Measurements from ENCODE around the gene KHK. TPM values are rescaled to one million over a fixed set of nuclear protein-coding genes. Genes with fewer than 3 reads are reported as not detected.

Gene KHK
- total and polyA plus RNA-seq, 3 experiments from 2014 or later = 6.5 to 17.8 (median 14.5) TPM

- ChIA-PET CTCF (no interaction called here), POLR2A (interaction anchor here (0.7 kb wide), 1 partner anchor 63 kb away, joined by 4 read pairs; no protein-coding TSS in a partner anchor)
- H3K9me3 ChIP-seq (ENCODE audit: low read length) = no peaks in the 10 kb centered on the region
- Mint-ChIP-seq H3K9me3 (peaks cover 0 to 4% (median 4%) of the 10 kb centered on the region in 5 donors), H3K27me3 (peaks cover 10 to 17% of the 10 kb centered on the region in 2 donors), H3K36me3 (peaks cover 0 to 5% (median 0%) of the 10 kb centered on the region in 3 donors), H3K4me1 (no peaks in the 10 kb centered on the region), H3K4me3 (no peak overlapping the region), H3K27ac (no peak overlapping the region)
- H3K4me1 ChIP-seq (ENCODE audit: insufficient read depth, low read length) = no peaks in the 10 kb centered on the region
- H3K27ac ChIP-seq (ENCODE audit: low read depth, low read length) = no peak overlapping the region
- no peaks in the 10 kb centered on the region for H3K27me3 ChIP-seq (ENCODE audit: insufficient read depth, low read length, poor library complexity, severe bottlenecking)
- no peak for DNase-seq
- H3K36me3 ChIP-seq (ENCODE audit: insufficient read depth, low read length) = no peaks in the 10 kb centered on the region
- H3K4me3 ChIP-seq (ENCODE audit: low read length) = no peak overlapping the region
Observed at GRCh38 chr2:27145682-27146081, 59.1 kb downstream of the KHK start.

DNA sequence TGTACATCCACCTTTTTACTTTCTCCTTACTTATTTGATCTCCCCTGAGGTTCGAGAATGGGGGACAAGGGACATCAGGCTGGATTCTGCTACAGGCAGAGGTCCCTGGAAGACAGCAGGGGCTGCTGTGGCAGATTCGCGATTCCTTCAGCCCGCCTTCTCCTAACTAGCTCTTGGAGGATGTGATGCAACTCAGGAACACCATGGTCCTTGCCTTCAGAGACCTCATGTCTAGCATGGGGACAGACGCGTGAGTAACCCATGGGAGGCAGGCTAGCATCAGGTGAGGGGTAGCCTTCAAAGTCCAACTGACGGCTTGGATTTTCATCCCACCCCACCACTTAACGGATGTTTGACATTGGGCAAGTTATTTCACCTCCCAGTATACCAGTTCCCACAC lies 61.4 kb downstream of the KHK start:
- H3K36me3 Mint-ChIP-seq = peaks cover 0 to 3% (median 0%) of the 10 kb centered on the region in 3 donors
- H3K4me1 Mint-ChIP-seq = no peaks in the 10 kb centered on the region
- no peak for DNase-seq
- no peaks in the 10 kb centered on the region for H3K9me3 ChIP-seq (ENCODE audit: low read length)
- peak overlapping the region in 1 of 8 donors; percentile 33 for H3K27ac Mint-ChIP-seq
- H3K4me1 ChIP-seq (ENCODE audit: insufficient read depth, low read length) = no peaks in the 10 kb centered on the region
- no peak overlapping the region for H3K27ac ChIP-seq (ENCODE audit: low read depth, low read length)
- no peak overlapping the region for H3K4me3 Mint-ChIP-seq
- CTCF ChIA-PET = no interaction called here
- POLR2A ChIA-PET = no interaction called here
- no peak overlapping the region for H3K4me3 ChIP-seq (ENCODE audit: low read length)
- no peaks in the 10 kb centered on the region for H3K27me3 ChIP-seq (ENCODE audit: insufficient read depth, low read length, poor library complexity, severe bottlenecking)
- no peaks in the 10 kb centered on the region for H3K36me3 ChIP-seq (ENCODE audit: insufficient read depth, low read length)
- peaks cover 0 to 4% (median 3%) of the 10 kb centered on the region in 5 donors for H3K9me3 Mint-ChIP-seq
- H3K27me3 Mint-ChIP-seq = peaks cover 10 to 21% of the 10 kb centered on the region in 2 donors

- peak within 1 kb of the TSS in 2 of 8 donors; percentile 4 to 33 for H3K27ac Mint-ChIP-seq
- no peaks in the 10 kb centered on the region for H3K4me1 Mint-ChIP-seq
- Histone ChIP-seq H3K4me1 (ENCODE audit: insufficient read depth, low read length) (no peaks in the 10 kb centered on the region), H3K4me3 (ENCODE audit: low read length) (no peak within 1 kb of the TSS), H3K36me3 (ENCODE audit: insufficient read depth, low read length) (no peaks in the 10 kb centered on the region), H3K27ac (ENCODE audit: low read depth, low read length) (no peak within 1 kb of the TSS), H3K9me3 (ENCODE audit: low read length) (no peaks in the 10 kb centered on the region), H3K27me3 (ENCODE audit: insufficient read depth, low read length, poor library complexity, severe bottlenecking) (no peaks in the 10 kb centered on the region)
- H3K4me3 Mint-ChIP-seq = no peak within 1 kb of the TSS
- H3K36me3 Mint-ChIP-seq = no peaks in the 10 kb centered on the region
- H3K27me3 Mint-ChIP-seq = peaks cover 9 to 25% of the 10 kb centered on the region in 2 donors
- ChIA-PET POLR2A (no interaction called here), CTCF (interaction anchor here (1.2 kb wide), 1 partner anchor 21 kb away, joined by 4 read pairs; no protein-coding TSS in a partner anchor)
- H3K9me3 Mint-ChIP-seq = no peaks in the 10 kb centered on the region
- no peak for DNase-seq
Observed at GRCh38 chr2:27148801-27149439, 62.3 kb downstream of the KHK start, which contains the start of gene TCF23. TSS of gene TCF23 (plus strand) at chr2:27149004. CDS start at chr2:27149134, 130 bp downstream.

- Mint-ChIP-seq H3K27me3 (peaks cover 13 to 25% of the 10 kb centered on the region in 2 donors), H3K4me1 (no peaks in the 10 kb centered on the region), H3K9me3 (no peaks in the 10 kb centered on the region), H3K27ac (no peak overlapping the region), H3K4me3 (no peak overlapping the region), H3K36me3 (no peaks in the 10 kb centered on the region)
- ChIA-PET POLR2A (no interaction called here), CTCF (interaction anchor here (1.2 kb wide), 1 partner anchor 20 kb away, joined by 4 read pairs; no protein-coding TSS in a partner anchor)
- no peak overlapping the region for H3K4me3 ChIP-seq (ENCODE audit: low read length)
- no peaks in the 10 kb centered on the region for H3K27me3 ChIP-seq (ENCODE audit: insufficient read depth, low read length, poor library complexity, severe bottlenecking)
- DNase-seq = no peak
- no peaks in the 10 kb centered on the region for H3K9me3 ChIP-seq (ENCODE audit: low read length)
- no peak overlapping the region for H3K27ac ChIP-seq (ENCODE audit: low read depth, low read length)
- no peaks in the 10 kb centered on the region for H3K4me1 ChIP-seq (ENCODE audit: insufficient read depth, low read length)
- H3K36me3 ChIP-seq (ENCODE audit: insufficient read depth, low read length) = no peaks in the 10 kb centered on the region
Observed at GRCh38 chr2:27149570-27150405, 63.2 kb downstream of the KHK start.

Other genes with a start within 250 kb of the KHK start
- gene DPYSL5, start 238.6 kb upstream of the KHK start, total RNA-seq = not detected
- gene DPYSL5, start 238.6 kb upstream of the KHK start, polyA plus RNA-seq = not detected
- 1 to 10 TPM; 2.4 to 3.0 TPM for gene MAPRE3, start 116.1 kb upstream of the KHK start, total RNA-seq
- 2.0 TPM for gene MAPRE3, start 116.1 kb upstream of the KHK start, polyA plus RNA-seq
- 10 to 100 TPM; 67.6 to 71.7 TPM for gene TMEM214, start 53.8 kb upstream of the KHK start, total RNA-seq
- 36.3 TPM for gene TMEM214, start 53.8 kb upstream of the KHK start, polyA plus RNA-seq
- gene AGBL5, start 35.1 kb upstream of the KHK start, total RNA-seq = 10 to 100 TPM; 16.0 to 17.3 TPM
- 11.5 TPM for gene AGBL5, start 35.1 kb upstream of the KHK start, polyA plus RNA-seq
- 100 to 1,000 TPM; 346 to 353 TPM for gene OST4, start 15.1 kb upstream of the KHK start, total RNA-seq
- gene OST4, start 15.1 kb upstream of the KHK start, polyA plus RNA-seq = 907 TPM
- gene EMILIN1, start 8.2 kb upstream of the KHK start, total RNA-seq = under 1 TPM; 0.79 to 0.89 TPM
- 0.85 TPM for gene EMILIN1, start 8.2 kb upstream of the KHK start, polyA plus RNA-seq
- gene CGREF1, start 32.4 kb downstream of the KHK start, total RNA-seq = 1 to 10 TPM; 2.7 to 3.5 TPM
- 0.17 TPM for gene CGREF1, start 32.4 kb downstream of the KHK start, polyA plus RNA-seq
- gene ABHD1, start 37.0 kb downstream of the KHK start, total RNA-seq = under 1 TPM; 0.33 to 0.90 TPM
- gene ABHD1, start 37.0 kb downstream of the KHK start, polyA plus RNA-seq = 1.4 TPM
- 10 to 100 TPM; 79.5 to 80.6 TPM for gene PREB, start 47.9 kb downstream of the KHK start, total RNA-seq
- gene PREB, start 47.9 kb downstream of the KHK start, polyA plus RNA-seq = 68.6 TPM
- gene PRR30, start 52.6 kb downstream of the KHK start, total RNA-seq = not detected
- gene PRR30, start 52.6 kb downstream of the KHK start, polyA plus RNA-seq = not detected
- not detected for gene TCF23, start 62.2 kb downstream of the KHK start, total RNA-seq
- not detected for gene TCF23, start 62.2 kb downstream of the KHK start, polyA plus RNA-seq
- 100 to 1,000 TPM; 101 to 106 TPM for gene ATRAID, start 125.3 kb downstream of the KHK start, total RNA-seq
- gene ATRAID, start 125.3 kb downstream of the KHK start, polyA plus RNA-seq = 296 TPM
- 100 to 1,000 TPM; 109 to 110 TPM for gene SLC5A6, start 125.5 kb downstream of the KHK start, total RNA-seq
- gene SLC5A6, start 125.5 kb downstream of the KHK start, polyA plus RNA-seq = 21.0 TPM
- gene CAD, start 130.6 kb downstream of the KHK start, total RNA-seq = 100 to 1,000 TPM; 147 to 154 TPM
- gene CAD, start 130.6 kb downstream of the KHK start, polyA plus RNA-seq = 27.0 TPM
- under 1 TPM; 0.33 to 0.55 TPM for gene SLC30A3, start 176.3 kb downstream of the KHK start, total RNA-seq
- not detected for gene SLC30A3, start 176.3 kb downstream of the KHK start, polyA plus RNA-seq
- gene DNAJC5G, start 188.7 kb downstream of the KHK start, total RNA-seq = not detected
- not detected for gene DNAJC5G, start 188.7 kb downstream of the KHK start, polyA plus RNA-seq
- gene TRIM54, start 195.7 kb downstream of the KHK start, total RNA-seq = under 1 TPM; 0.22 TPM
- not detected for gene TRIM54, start 195.7 kb downstream of the KHK start, polyA plus RNA-seq
- gene UCN, start 221.7 kb downstream of the KHK start, total RNA-seq = 1 to 10 TPM; 1.7 to 2.6 TPM
- gene UCN, start 221.7 kb downstream of the KHK start, polyA plus RNA-seq = 0.71 TPM
- gene MPV17, start 236.3 kb downstream of the KHK start, total RNA-seq = 10 to 100 TPM; 85.9 to 86.4 TPM
- gene MPV17, start 236.3 kb downstream of the KHK start, polyA plus RNA-seq = 118 TPM